ENCODE measurements around the gene NCR2. TPM values are rescaled to one million over a fixed set of nuclear protein-coding genes. Genes with fewer than 3 reads are reported as not detected.
A peak's percentile ranks its signal among the peaks of the same experiment; 100 is the strongest.
"Not testable (repeated sequence)": the region's sequence is repeated elsewhere in the genome, so short reads cannot be mapped to it uniquely, and the experiment has no call there.

NCR2 gene
- total RNA-seq, 5 donors from 2014 or later (not counting 1 experiment from before 2014, with no cell fraction given): not detected

GRCh38 chr6:41294214-41294872 lies 41.1 kb upstream of the NCR2 start:
- Histone ChIP-seq H3K27ac (ENCODE audit: low read length) (no peak overlapping the region), H3K27me3 (replicated peaks in 1 of 2; ENCODE audit: control insufficient read depth in 2 of 2, extremely low read depth in 1 of 2, insufficient read depth in 2 of 2, low read length in 1 of 2) (peaks cover 0 to 6% of the 10 kb centered on the region in 2 experiments), H3K9me3 (no peaks in the 10 kb centered on the region), H3K36me3 (ENCODE audit: control insufficient read depth in 2 of 2, extremely low read depth in 1 of 2, insufficient read depth in 1 of 2, low read length in 1 of 2) (no peaks in the 10 kb centered on the region), H3K4me1 (ENCODE audit: control insufficient read depth in 1 of 2, extremely low read depth in 1 of 2, insufficient read depth in 2 of 2, low read length in 2 of 2) (peaks cover 9 to 13% of the 10 kb centered on the region in 2 experiments), H3K4me3 (ENCODE audit: control insufficient read depth in 1 of 2, extremely low read depth in 1 of 2, low read length in 1 of 2) (no peak overlapping the region)
- WGBS (ENCODE audit: insufficient coverage): 74% methylated on average over 3 of the region's 3 CpGs
- Mint-ChIP-seq H3K27me3 (no peaks in the 10 kb centered on the region), H3K27ac (no peak overlapping the region), H3K36me3 (no peaks in the 10 kb centered on the region), H3K9me3 (peaks cover 0 to 6% (median 0%) of the 10 kb centered on the region in 3 donors), H3K4me1 (peaks cover 23 to 34% (median 29%) of the 10 kb centered on the region in 3 donors), H3K4me3 (no peak overlapping the region)
- DNase-seq (no peak), ATAC-seq (replicated peaks in 1 of 4) (no peak)
- CTCF ChIA-PET: interaction anchor here in 1 of 2 donors (1.3 kb wide), 1 partner anchor 25 kb away, joined by 3 read pairs; no protein-coding TSS in a partner anchor
- POLR2A ChIA-PET: no interaction called here

DNA sequence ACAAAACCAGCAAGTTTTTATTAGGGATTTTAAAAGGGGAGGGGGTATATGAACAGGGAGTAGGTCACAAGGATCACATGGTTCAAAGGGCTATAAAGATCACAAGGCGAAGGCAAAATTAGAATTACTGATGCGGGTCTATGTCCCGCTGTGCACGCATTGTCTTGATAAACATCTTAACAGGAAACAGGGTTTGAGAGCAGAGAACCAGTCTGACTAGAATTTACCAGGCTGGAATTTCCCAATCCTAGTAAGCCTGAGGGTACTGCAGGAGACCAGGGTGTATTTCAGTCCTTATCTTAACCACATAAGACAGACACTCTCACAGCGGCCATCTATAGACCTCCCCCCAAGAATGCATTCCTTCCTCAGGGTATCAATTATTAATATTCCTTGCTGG lies 38.2 kb upstream of the NCR2 start:
- H3K4me1 Mint-ChIP-seq: peaks cover 42 to 49% (median 43%) of the 10 kb centered on the region in 3 donors
- H3K4me3 Mint-ChIP-seq; DNase-seq; H3K9me3 Mint-ChIP-seq; H3K36me3 Mint-ChIP-seq; H3K27me3 ChIP-seq (replicated peaks in 1 of 2; ENCODE audit: control insufficient read depth in 2 of 2, extremely low read depth in 1 of 2, insufficient read depth in 2 of 2, low read length in 1 of 2); POLR2A ChIA-PET; H3K27ac ChIP-seq (ENCODE audit: low read length); ATAC-seq (replicated peaks in 1 of 4); H3K9me3 ChIP-seq; H3K27ac Mint-ChIP-seq; H3K36me3 ChIP-seq (ENCODE audit: control insufficient read depth in 2 of 2, extremely low read depth in 1 of 2, insufficient read depth in 1 of 2, low read length in 1 of 2); H3K27me3 Mint-ChIP-seq; H3K4me3 ChIP-seq (ENCODE audit: control insufficient read depth in 1 of 2, extremely low read depth in 1 of 2, low read length in 1 of 2): not testable (repeated sequence)
- peaks cover 16 to 18% of the 10 kb centered on the region in 2 experiments for H3K4me1 ChIP-seq (ENCODE audit: control insufficient read depth in 1 of 2, extremely low read depth in 1 of 2, insufficient read depth in 2 of 2, low read length in 2 of 2)
- CTCF ChIA-PET: interaction anchor here in 1 of 2 donors (0.5 to 1.3 kb wide), 2 partner anchors 19 to 23 kb away, joined by 3 read pairs; no protein-coding TSS in a partner anchor
- 50% methylated on average over 4 of the region's 5 CpGs for WGBS (ENCODE audit: insufficient coverage)

DNA sequence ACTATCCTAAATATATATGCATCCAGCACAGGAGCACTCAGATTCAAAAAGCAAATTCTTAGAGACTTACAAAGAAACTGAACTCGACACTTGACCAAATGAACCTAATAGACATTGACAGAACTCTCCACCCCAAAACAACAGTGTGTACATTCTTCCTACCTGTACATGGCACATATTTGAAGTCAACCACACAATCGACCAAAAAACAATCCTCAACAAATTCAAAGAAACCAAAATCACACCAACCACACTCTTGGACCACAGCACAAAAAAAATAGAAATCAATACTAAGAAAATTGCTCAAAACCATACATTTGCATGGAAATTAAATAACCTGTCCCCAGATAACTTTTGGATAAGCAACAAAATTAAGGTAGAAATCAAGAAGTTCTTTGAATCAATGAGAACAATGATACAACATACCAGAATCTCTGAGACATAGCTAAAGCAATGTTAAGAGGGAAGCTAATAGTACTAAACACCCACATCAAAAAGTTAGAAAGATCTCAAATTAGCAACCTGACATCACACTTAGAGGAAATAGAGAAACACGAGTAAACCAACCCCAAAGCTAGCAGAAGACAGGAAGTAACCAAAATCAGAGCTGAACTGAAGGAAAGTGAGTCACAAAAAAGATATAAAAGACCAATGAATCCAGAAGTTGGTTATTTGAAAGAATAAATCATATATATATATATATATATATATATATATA lies 36.5 kb upstream of the NCR2 start:
- ChIA-PET CTCF (interaction anchor here in 1 of 2 donors (1.0 to 2.3 kb wide), 3 partner anchors 9 to 35 kb away, joined by 5 to 8 read pairs (median 8); no protein-coding TSS in a partner anchor), POLR2A (interaction anchor here in 1 of 2 donors (0.6 kb wide), 1 partner anchor 1152 kb away, joined by 5 read pairs; no protein-coding TSS in a partner anchor)
- peaks cover 42 to 54% (median 48%) of the 10 kb centered on the region in 3 donors for H3K4me1 Mint-ChIP-seq
- 40% methylated on average over 2 of the region's 3 CpGs for WGBS (ENCODE audit: insufficient coverage)
- no peaks in the 10 kb centered on the region for H3K27me3 Mint-ChIP-seq
- no peak overlapping the region for H3K4me3 ChIP-seq (ENCODE audit: control insufficient read depth in 1 of 2, extremely low read depth in 1 of 2, low read length in 1 of 2)
- peak in 1 of 35 experiments; percentile 71 for DNase-seq
- H3K4me1 ChIP-seq (ENCODE audit: control insufficient read depth in 1 of 2, extremely low read depth in 1 of 2, insufficient read depth in 2 of 2, low read length in 2 of 2): peaks cover 16 to 18% of the 10 kb centered on the region in 2 experiments
- H3K27ac ChIP-seq (ENCODE audit: low read length): peak overlapping the region; percentile 54
- H3K27ac Mint-ChIP-seq: peak overlapping the region; percentile 73 to 85
- ATAC-seq (replicated peaks in 1 of 4): peak; percentile 93 to 99 (median 99)
- H3K9me3 ChIP-seq: no peaks in the 10 kb centered on the region
- peak overlapping the region; percentile 17 to 63 (median 28) for H3K4me3 Mint-ChIP-seq
- H3K36me3 Mint-ChIP-seq: no peaks in the 10 kb centered on the region
- H3K27me3 ChIP-seq (replicated peaks in 1 of 2; ENCODE audit: control insufficient read depth in 2 of 2, extremely low read depth in 1 of 2, insufficient read depth in 2 of 2, low read length in 1 of 2): peaks cover 0 to 4% of the 10 kb centered on the region in 2 experiments
- H3K9me3 Mint-ChIP-seq: peaks cover 0 to 6% (median 0%) of the 10 kb centered on the region in 3 donors
- no peaks in the 10 kb centered on the region for H3K36me3 ChIP-seq (ENCODE audit: control insufficient read depth in 2 of 2, extremely low read depth in 1 of 2, insufficient read depth in 1 of 2, low read length in 1 of 2)

DNA sequence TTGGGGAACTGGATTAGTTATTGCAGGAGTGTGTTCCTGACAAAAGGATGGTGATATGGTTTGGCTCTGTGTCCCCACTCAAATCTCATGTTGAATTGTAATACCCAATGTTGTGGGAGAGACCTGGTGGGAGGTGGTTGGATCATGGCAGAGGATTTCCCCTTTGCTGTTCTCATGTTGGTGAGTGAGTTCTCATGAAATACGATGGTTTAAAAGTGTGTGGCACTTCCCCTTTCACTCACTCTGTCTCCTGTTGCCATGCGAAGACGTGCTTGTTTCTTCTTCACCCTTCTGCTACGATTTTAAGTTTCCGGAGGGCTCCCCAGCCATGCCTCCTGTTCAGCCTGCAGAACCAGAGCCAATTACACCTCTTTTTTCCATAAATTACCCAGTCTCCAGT lies 32.8 kb upstream of the NCR2 start:
- no peaks in the 10 kb centered on the region for H3K27me3 ChIP-seq (replicated peaks in 1 of 2; ENCODE audit: control insufficient read depth in 2 of 2, extremely low read depth in 1 of 2, insufficient read depth in 2 of 2, low read length in 1 of 2)
- no peaks in the 10 kb centered on the region for H3K9me3 ChIP-seq
- no peaks in the 10 kb centered on the region for H3K9me3 Mint-ChIP-seq
- no peak overlapping the region for H3K27ac Mint-ChIP-seq
- peaks cover 8 to 25% of the 10 kb centered on the region in 2 experiments for H3K4me1 ChIP-seq (ENCODE audit: control insufficient read depth in 1 of 2, extremely low read depth in 1 of 2, insufficient read depth in 2 of 2, low read length in 2 of 2)
- H3K4me3 ChIP-seq (ENCODE audit: control insufficient read depth in 1 of 2, extremely low read depth in 1 of 2, low read length in 1 of 2): no peak overlapping the region
- H3K27ac ChIP-seq (ENCODE audit: low read length): no peak overlapping the region
- POLR2A ChIA-PET: no interaction called here
- no peak overlapping the region for H3K4me3 Mint-ChIP-seq
- WGBS (ENCODE audit: insufficient coverage): no CpG with 5 or more reads among the region's 5 CpGs
- peaks cover 40 to 56% (median 42%) of the 10 kb centered on the region in 3 donors for H3K4me1 Mint-ChIP-seq
- H3K27me3 Mint-ChIP-seq: no peaks in the 10 kb centered on the region
- H3K36me3 Mint-ChIP-seq: no peaks in the 10 kb centered on the region
- H3K36me3 ChIP-seq (ENCODE audit: control insufficient read depth in 2 of 2, extremely low read depth in 1 of 2, insufficient read depth in 1 of 2, low read length in 1 of 2): no peaks in the 10 kb centered on the region
- DNase-seq (no peak), ATAC-seq (replicated peaks in 1 of 4) (no peak)
- CTCF ChIA-PET: no interaction called here

DNA sequence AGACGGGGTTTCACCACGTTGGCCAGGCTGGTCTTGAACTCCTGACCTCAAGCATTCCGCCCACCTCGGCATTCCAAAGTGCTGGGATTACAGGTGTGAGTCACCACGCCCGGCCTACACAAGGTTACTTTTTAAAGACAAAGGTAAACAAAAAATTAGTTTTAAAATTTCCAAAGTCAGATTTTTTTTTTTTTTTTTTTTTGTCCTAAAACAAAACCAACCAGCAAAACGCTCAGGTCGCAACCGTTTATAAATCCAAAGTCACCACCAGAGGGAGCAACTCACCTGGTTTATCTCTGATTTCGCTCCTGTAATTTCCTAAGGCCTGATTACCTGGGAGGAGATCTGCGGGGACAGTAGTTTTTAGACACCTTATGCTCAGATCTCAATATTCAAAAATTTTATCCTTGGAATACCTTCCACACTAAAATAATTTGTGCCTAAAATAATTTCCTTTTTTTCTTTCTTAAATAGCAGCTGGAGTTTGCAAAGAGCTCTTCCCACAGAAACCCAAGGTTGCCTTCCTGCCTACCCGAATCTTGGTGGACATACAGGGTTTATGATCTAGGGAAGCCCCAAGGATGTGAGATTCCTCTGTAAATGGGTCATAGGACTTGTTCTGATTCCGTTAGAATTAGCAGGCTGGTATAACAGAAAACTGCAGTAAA lies 29.1 kb upstream of the NCR2 start:
- DNase-seq: peak in 22 of 35 experiments; percentile 7 to 80 (median 25)
- ChIA-PET CTCF (interaction anchor here (0.6 to 1.9 kb wide), 11 partner anchors 9 to 1085 kb away, joined by 3 to 13 read pairs (median 5); no protein-coding TSS in a partner anchor), POLR2A (no interaction called here)
- 43% methylated on average over 7 of the region's 13 CpGs for WGBS (ENCODE audit: insufficient coverage)
- no peaks in the 10 kb centered on the region for H3K9me3 ChIP-seq
- peaks cover 12 to 22% (median 12%) of the 10 kb centered on the region in 3 donors for H3K4me1 Mint-ChIP-seq
- H3K36me3 ChIP-seq (ENCODE audit: control insufficient read depth in 2 of 2, extremely low read depth in 1 of 2, insufficient read depth in 1 of 2, low read length in 1 of 2): no peaks in the 10 kb centered on the region
- H3K4me3 ChIP-seq (ENCODE audit: control insufficient read depth in 1 of 2, extremely low read depth in 1 of 2, low read length in 1 of 2): no peak overlapping the region
- H3K36me3 Mint-ChIP-seq: no peaks in the 10 kb centered on the region
- no peak for ATAC-seq (replicated peaks in 1 of 4)
- H3K27me3 ChIP-seq (replicated peaks in 1 of 2; ENCODE audit: control insufficient read depth in 2 of 2, extremely low read depth in 1 of 2, insufficient read depth in 2 of 2, low read length in 1 of 2): peaks cover 0 to 4% of the 10 kb centered on the region in 2 experiments
- H3K27me3 Mint-ChIP-seq: peaks cover 1% of the 10 kb centered on the region in 2 donors
- H3K9me3 Mint-ChIP-seq: no peaks in the 10 kb centered on the region
- H3K4me3 Mint-ChIP-seq: no peak overlapping the region
- H3K4me1 ChIP-seq (ENCODE audit: control insufficient read depth in 1 of 2, extremely low read depth in 1 of 2, insufficient read depth in 2 of 2, low read length in 2 of 2): peaks cover 0 to 9% of the 10 kb centered on the region in 2 experiments
- no peak overlapping the region for H3K27ac ChIP-seq (ENCODE audit: low read length)
- H3K27ac Mint-ChIP-seq: no peak overlapping the region

- no peak for ATAC-seq (replicated peaks in 1 of 4)
- Mint-ChIP-seq H3K4me1 (peaks cover 14 to 19% (median 15%) of the 10 kb centered on the region in 3 donors), H3K36me3 (no peaks in the 10 kb centered on the region), H3K27me3 (peaks cover 18 to 41% of the 10 kb centered on the region in 2 donors), H3K4me3 (no peak overlapping the region), H3K9me3 (no peaks in the 10 kb centered on the region), H3K27ac (no peak overlapping the region)
- no CpG with 5 or more reads among the region's 2 CpGs for WGBS (ENCODE audit: insufficient coverage)
- Histone ChIP-seq H3K36me3 (ENCODE audit: control insufficient read depth in 2 of 2, extremely low read depth in 1 of 2, insufficient read depth in 1 of 2, low read length in 1 of 2) (no peaks in the 10 kb centered on the region), H3K9me3 (no peaks in the 10 kb centered on the region), H3K27me3 (replicated peaks in 1 of 2; ENCODE audit: control insufficient read depth in 2 of 2, extremely low read depth in 1 of 2, insufficient read depth in 2 of 2, low read length in 1 of 2) (peaks cover 2 to 18% of the 10 kb centered on the region in 2 experiments), H3K27ac (ENCODE audit: low read length) (no peak overlapping the region), H3K4me3 (ENCODE audit: control insufficient read depth in 1 of 2, extremely low read depth in 1 of 2, low read length in 1 of 2) (no peak overlapping the region), H3K4me1 (ENCODE audit: control insufficient read depth in 1 of 2, extremely low read depth in 1 of 2, insufficient read depth in 2 of 2, low read length in 2 of 2) (peaks cover 3 to 13% of the 10 kb centered on the region in 2 experiments)
- CTCF ChIA-PET: interaction anchor here (0.6 to 1.0 kb wide), 4 partner anchors 8 to 37 kb away, joined by 3 to 6 read pairs (median 4); no protein-coding TSS in a partner anchor
- no peak for DNase-seq
- POLR2A ChIA-PET: no interaction called here
Measured at GRCh38 chr6:41315203-41315602, 20.2 kb upstream of the NCR2 start.
